Activated CD8-positive, alpha-beta memory T cell treated with anti-CD3 and anti-CD28 coated beads for 36 hours (primary cell): ENCODE measurements around the gene RALGAPA2. TPM values are rescaled to one million over a fixed set of nuclear protein-coding genes. Genes with fewer than 3 reads are reported as not detected.
"Not testable (repeated sequence)": the region's sequence is repeated elsewhere in the genome, so short reads cannot be mapped to it uniquely, and the experiment has no call there.

Source experiments
- CTCF ChIA-PET: fragments of 350-600 bp; sonication (Branson Sonifier 250); formaldehyde crosslinking; loops from one replicate; lab custom pipeline; 2021; ENCODE audit warnings: antibody characterized with exemption; lab: Charles Lee
- POLR2A ChIA-PET: fragments of 350-600 bp; sonication (Branson Sonifier 250); formaldehyde crosslinking; loops from one replicate; lab custom pipeline; 2021; ENCODE audit warnings: antibody characterized with exemption; lab: Charles Lee
- total RNA-seq, 2 experiments: library from RNA; stranded (reverse); gene quantifications; one replicate each; pipeline ENCODE4 v1.2.3, GENCODE V29; 2021

Gene RALGAPA2
- total RNA-seq, 2 experiments from 2014 or later: 13.8 to 15.1 TPM

- ChIA-PET POLR2A (no interaction called here), CTCF (interaction anchor here (0.6 to 1.2 kb wide), 2 partner anchors 187 to 224 kb away, joined by 3 to 4 read pairs; no protein-coding TSS in a partner anchor)
Observed at GRCh38 chr20:20371083-20371482, 341.4 kb downstream of the RALGAPA2 start.

- CTCF ChIA-PET: no interaction called here
- POLR2A ChIA-PET: no interaction called here
Observed at GRCh38 chr20:20370094-20370575, 342.3 kb downstream of the RALGAPA2 start.

GRCh38 chr20:20369250-20370093, 343.0 kb downstream of the RALGAPA2 start:
- POLR2A ChIA-PET: no interaction called here
- CTCF ChIA-PET: no interaction called here

GRCh38 chr20:20368418-20369249, 343.8 kb downstream of the RALGAPA2 start:
- POLR2A ChIA-PET: interaction anchor here (1.1 kb wide), 1 partner anchor 122 kb away, joined by 5 read pairs; no protein-coding TSS in a partner anchor
- CTCF ChIA-PET: no interaction called here

GRCh38 chr20:20367575-20368417, 344.6 kb downstream of the RALGAPA2 start, which contains the start of gene INSM1:
INSM1 (plus strand) TSS chr20:20368104; CDS start chr20:20368268, 164 bp downstream.
- POLR2A ChIA-PET: interaction anchor here (1.1 kb wide), 1 partner anchor 123 kb away, joined by 5 read pairs; no protein-coding TSS in a partner anchor
- CTCF ChIA-PET: no interaction called here

- POLR2A ChIA-PET: no interaction called here
- CTCF ChIA-PET: no interaction called here
Observed at GRCh38 chr20:20366876-20367574, 345.4 kb downstream of the RALGAPA2 start.

- ChIA-PET CTCF (no interaction called here), POLR2A (no interaction called here)
Observed at GRCh38 chr20:20366551-20366875, 345.9 kb downstream of the RALGAPA2 start.

- ChIA-PET POLR2A (no interaction called here), CTCF (no interaction called here)
Observed at GRCh38 chr20:20365480-20366161, 346.8 kb downstream of the RALGAPA2 start.

- POLR2A ChIA-PET: no interaction called here
- CTCF ChIA-PET: no interaction called here
Observed at GRCh38 chr20:20364593-20365479, 347.6 kb downstream of the RALGAPA2 start.

- ChIA-PET POLR2A (no interaction called here), CTCF (no interaction called here)
Observed at GRCh38 chr20:20363799-20364592, 348.4 kb downstream of the RALGAPA2 start.

GRCh38 chr20:20363434-20363798, 349.0 kb downstream of the RALGAPA2 start:
- CTCF ChIA-PET: no interaction called here
- POLR2A ChIA-PET: no interaction called here

GRCh38 chr20:20362774-20363433, 349.5 kb downstream of the RALGAPA2 start:
- CTCF ChIA-PET: no interaction called here

GRCh38 chr20:20360464-20360863, 352.0 kb downstream of the RALGAPA2 start:
- ChIA-PET POLR2A (no interaction called here), CTCF (interaction anchor here (1.5 kb wide), 1 partner anchor 233 kb away, joined by 6 read pairs; no protein-coding TSS in a partner anchor)

More at GRCh38 chr20:20362774-20363433, 349.5 kb downstream of the RALGAPA2 start:
- POLR2A ChIA-PET: no interaction called here

GRCh38 chr20:20359628-20360027, 352.8 kb downstream of the RALGAPA2 start:
- CTCF ChIA-PET: interaction anchor here (1.5 kb wide), 1 partner anchor 234 kb away, joined by 6 read pairs; no protein-coding TSS in a partner anchor
- POLR2A ChIA-PET: no interaction called here

GRCh38 chr20:20358801-20359200, 353.6 kb downstream of the RALGAPA2 start:
- POLR2A ChIA-PET: no interaction called here
- CTCF ChIA-PET: interaction anchor here (1.5 kb wide), 1 partner anchor 235 kb away, joined by 6 read pairs; no protein-coding TSS in a partner anchor

GRCh38 chr20:20355503-20355902, 356.9 kb downstream of the RALGAPA2 start:
- POLR2A ChIA-PET, CTCF ChIA-PET: not testable (repeated sequence)
